H4 (cell line): Measurements from ENCODE around the gene GOLGA6L2. TPM values are rescaled to one million over a fixed set of nuclear protein-coding genes. Genes with fewer than 3 reads are reported as not detected.

Experiments used
- total RNA-seq: library from RNA; depleted of rRNA; stranded (reverse); fragments of >200 nt; shearing (Covaris generic); gene quantifications from 2 replicates; pipeline ENCODE4 v1.2.3, GENCODE V29; 2014; rRNA removed

The GOLGA6L2 gene
- total RNA-seq, 1 experiment from 2014 or later = not detected

Other genes with a start within 250 kb of the GOLGA6L2 start
- gene GOLGA6L26, start 113.0 kb downstream of the GOLGA6L2 start, total RNA-seq = not detected in 2 replicates
- gene GOLGA8S, start 92.5 kb downstream of the GOLGA6L2 start, total RNA-seq = not detected in 2 replicates
- gene MKRN3, start 118.4 kb upstream of the GOLGA6L2 start, total RNA-seq = 5.6 and 9.6 TPM in 2 replicates
- gene MAGEL2, start 200.6 kb upstream of the GOLGA6L2 start, total RNA-seq = 0.27 TPM in 1 of 2 replicates, not detected in the other
- 0.33 and 1.3 TPM in 2 replicates for gene NDN, start 240.1 kb upstream of the GOLGA6L2 start, total RNA-seq